ENCODE measurements around the gene MOSPD2.

Gene MOSPD2

DNA sequence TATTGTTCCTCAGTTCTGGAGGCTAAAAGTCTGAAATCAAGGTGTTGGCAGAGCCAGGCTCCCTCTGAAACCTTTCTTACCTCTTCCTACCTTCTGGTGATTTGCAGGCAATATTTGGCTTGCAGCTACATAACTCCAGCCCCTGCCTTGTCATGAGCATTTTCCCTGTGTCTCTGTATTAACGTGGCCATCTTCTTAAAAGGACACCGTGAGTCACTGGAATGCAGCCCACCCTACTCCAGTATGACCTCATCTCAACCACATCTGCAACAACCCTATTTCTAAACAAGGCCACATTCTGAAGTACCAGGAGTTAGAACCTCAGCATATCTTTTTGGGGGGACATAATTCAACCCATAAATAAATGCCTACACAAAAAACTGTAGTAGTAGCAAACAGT is 41.1 kb upstream of the MOSPD2 start (continued):
- no peak for TF ChIP-seq ZNF8 (CRISPR knock-in tag; IDR thresholded peaks at IDR 0.05)
- no peak for TF ChIP-seq ARNTL (CRISPR knock-in tag; IDR thresholded peaks at IDR 0.05; ENCODE audit: borderline replicate concordance, low read depth)

DNA sequence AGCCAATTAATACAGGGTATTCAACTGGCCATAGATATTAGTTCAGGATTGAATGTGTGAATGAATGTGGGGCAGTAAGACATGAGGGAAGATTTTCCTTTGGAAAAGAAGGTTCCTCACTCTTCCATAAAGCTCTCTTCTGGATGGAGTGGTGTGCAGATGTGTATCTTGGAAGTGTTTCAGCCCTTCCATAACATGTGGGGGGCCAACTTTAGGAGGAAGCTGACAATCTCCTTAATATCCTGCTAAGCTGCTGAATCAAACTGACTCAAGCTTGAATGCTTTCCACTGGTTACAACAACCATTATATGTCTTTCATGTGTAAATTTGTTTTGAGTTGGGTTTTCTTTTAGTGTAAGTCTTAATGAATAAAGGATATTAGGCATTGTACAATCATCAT is 40.6 kb upstream of the MOSPD2 start:
- ATAC-seq, result no peak
- TF ChIP-seq ISL1 (CRISPR knock-in tag; IDR thresholded peaks at IDR 0.05), result no peak
- TF ChIP-seq ARNTL (CRISPR knock-in tag; IDR thresholded peaks at IDR 0.05; ENCODE audit: borderline replicate concordance, low read depth), result no peak
- no peak for TF ChIP-seq RARB (CRISPR knock-in tag; IDR thresholded peaks at IDR 0.05)
- TF ChIP-seq TOX (CRISPR knock-in tag; IDR thresholded peaks at IDR 0.05; ENCODE audit: borderline replicate concordance), result no peak
- TF ChIP-seq ZC3H10 (CRISPR knock-in tag; IDR thresholded peaks at IDR 0.05), result no peak

DNA sequence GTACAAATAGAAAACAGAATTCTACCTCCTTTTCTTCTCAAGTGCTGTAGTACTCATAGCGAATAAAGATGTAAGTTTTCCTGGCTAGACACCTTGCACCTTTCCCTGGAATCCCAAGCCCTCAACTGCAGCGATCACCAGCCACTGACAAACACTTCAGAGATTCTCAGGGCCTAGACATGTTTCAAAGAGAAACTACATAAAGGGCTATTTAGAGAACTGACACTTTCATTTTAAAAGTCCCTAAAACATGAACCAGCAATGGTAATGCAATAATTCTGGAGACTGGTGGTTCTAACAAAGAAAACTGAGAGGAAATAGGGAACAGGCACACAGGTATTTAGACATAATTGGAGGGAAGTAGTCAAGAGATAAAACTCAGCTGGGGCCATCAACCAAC is 36.1 kb upstream of the MOSPD2 start:
- no peak for ATAC-seq
- no peak for TF ChIP-seq OSR1 (CRISPR knock-in tag; IDR thresholded peaks at IDR 0.05)
- no peak for TF ChIP-seq ESRRG (CRISPR knock-in tag; IDR thresholded peaks at IDR 0.05)
- TF ChIP-seq ZC3H10 (CRISPR knock-in tag; IDR thresholded peaks at IDR 0.05), result no peak
- TF ChIP-seq BACH2 (CRISPR knock-in tag; IDR thresholded peaks at IDR 0.05; ENCODE audit: borderline replicate concordance), result no peak
- no peak for TF ChIP-seq ZFP30 (CRISPR knock-in tag; IDR thresholded peaks at IDR 0.05)
- TF ChIP-seq, protein P1, sequence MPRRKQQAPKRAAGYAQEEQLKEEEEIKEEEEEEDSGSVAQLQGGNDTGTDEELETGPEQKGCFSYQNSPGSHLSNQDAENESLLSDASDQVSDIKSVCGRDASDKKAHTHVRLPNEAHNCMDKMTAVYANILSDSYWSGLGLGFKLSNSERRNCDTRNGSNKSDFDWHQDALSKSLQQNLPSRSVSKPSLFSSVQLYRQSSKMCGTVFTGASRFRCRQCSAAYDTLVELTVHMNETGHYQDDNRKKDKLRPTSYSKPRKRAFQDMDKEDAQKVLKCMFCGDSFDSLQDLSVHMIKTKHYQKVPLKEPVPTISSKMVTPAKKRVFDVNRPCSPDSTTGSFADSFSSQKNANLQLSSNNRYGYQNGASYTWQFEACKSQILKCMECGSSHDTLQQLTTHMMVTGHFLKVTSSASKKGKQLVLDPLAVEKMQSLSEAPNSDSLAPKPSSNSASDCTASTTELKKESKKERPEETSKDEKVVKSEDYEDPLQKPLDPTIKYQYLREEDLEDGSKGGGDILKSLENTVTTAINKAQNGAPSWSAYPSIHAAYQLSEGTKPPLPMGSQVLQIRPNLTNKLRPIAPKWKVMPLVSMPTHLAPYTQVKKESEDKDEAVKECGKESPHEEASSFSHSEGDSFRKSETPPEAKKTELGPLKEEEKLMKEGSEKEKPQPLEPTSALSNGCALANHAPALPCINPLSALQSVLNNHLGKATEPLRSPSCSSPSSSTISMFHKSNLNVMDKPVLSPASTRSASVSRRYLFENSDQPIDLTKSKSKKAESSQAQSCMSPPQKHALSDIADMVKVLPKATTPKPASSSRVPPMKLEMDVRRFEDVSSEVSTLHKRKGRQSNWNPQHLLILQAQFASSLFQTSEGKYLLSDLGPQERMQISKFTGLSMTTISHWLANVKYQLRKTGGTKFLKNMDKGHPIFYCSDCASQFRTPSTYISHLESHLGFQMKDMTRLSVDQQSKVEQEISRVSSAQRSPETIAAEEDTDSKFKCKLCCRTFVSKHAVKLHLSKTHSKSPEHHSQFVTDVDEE (CRISPR knock-in tag; IDR thresholded peaks at IDR 0.05), result no peak
- no peak for TF ChIP-seq CSDC2 (CRISPR knock-in tag; IDR thresholded peaks at IDR 0.05)

DNA sequence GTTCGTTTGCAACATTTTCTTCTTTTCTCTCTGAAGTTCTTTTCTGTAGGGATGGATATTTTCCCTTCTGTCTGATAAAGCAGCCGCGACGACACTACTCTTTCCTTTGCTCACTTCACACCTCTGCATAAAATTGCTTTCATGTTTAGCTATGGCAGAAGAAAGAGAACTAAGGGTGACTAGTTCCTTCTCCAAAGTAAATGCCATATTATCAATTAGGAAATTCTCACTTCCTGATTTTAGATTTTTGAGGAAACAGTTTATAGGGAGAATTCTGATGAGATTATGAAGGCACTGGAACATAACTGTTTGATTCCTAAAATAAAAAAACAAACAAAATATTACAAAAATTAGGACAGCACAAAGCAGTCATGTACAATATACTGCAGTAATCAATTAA is 29.6 kb upstream of the MOSPD2 start:
- TF ChIP-seq GLIS3 (CRISPR knock-in tag; IDR thresholded peaks at IDR 0.05), result no peak
- no peak for TF ChIP-seq TOX (CRISPR knock-in tag; IDR thresholded peaks at IDR 0.05; ENCODE audit: borderline replicate concordance)
- no peak for TF ChIP-seq PPARA (CRISPR knock-in tag; IDR thresholded peaks at IDR 0.05; ENCODE audit: borderline replicate concordance)
- TF ChIP-seq ZC3H10 (CRISPR knock-in tag; IDR thresholded peaks at IDR 0.05), result no peak
- no peak for TF ChIP-seq BACH2 (CRISPR knock-in tag; IDR thresholded peaks at IDR 0.05; ENCODE audit: borderline replicate concordance)
- TF ChIP-seq SNAI2 (CRISPR knock-in tag; IDR thresholded peaks at IDR 0.05), result no peak
- TF ChIP-seq TCF4 (CRISPR knock-in tag; IDR thresholded peaks at IDR 0.05; ENCODE audit: borderline replicate concordance), result no peak
- TF ChIP-seq ISL1 (CRISPR knock-in tag; IDR thresholded peaks at IDR 0.05), result no peak
- TF ChIP-seq, protein P1 (CRISPR knock-in tag; IDR thresholded peaks at IDR 0.05), result no peak
- TF ChIP-seq ZFP3 (CRISPR knock-in tag; IDR thresholded peaks at IDR 0.05), result no peak
- TF ChIP-seq ARNTL (CRISPR knock-in tag; IDR thresholded peaks at IDR 0.05; ENCODE audit: borderline replicate concordance, low read depth), result no peak
- TF ChIP-seq, protein P2, sequence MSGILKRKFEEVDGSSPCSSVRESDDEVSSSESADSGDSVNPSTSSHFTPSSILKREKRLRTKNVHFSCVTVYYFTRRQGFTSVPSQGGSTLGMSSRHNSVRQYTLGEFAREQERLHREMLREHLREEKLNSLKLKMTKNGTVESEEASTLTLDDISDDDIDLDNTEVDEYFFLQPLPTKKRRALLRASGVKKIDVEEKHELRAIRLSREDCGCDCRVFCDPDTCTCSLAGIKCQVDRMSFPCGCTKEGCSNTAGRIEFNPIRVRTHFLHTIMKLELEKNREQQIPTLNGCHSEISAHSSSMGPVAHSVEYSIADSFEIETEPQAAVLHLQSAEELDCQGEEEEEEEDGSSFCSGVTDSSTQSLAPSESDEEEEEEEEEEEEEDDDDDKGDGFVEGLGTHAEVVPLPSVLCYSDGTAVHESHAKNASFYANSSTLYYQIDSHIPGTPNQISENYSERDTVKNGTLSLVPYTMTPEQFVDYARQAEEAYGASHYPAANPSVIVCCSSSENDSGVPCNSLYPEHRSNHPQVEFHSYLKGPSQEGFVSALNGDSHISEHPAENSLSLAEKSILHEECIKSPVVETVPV (CRISPR knock-in tag; IDR thresholded peaks at IDR 0.05), result no peak
- TF ChIP-seq RARB (CRISPR knock-in tag; IDR thresholded peaks at IDR 0.05), result no peak
- TF ChIP-seq, protein P3, sequence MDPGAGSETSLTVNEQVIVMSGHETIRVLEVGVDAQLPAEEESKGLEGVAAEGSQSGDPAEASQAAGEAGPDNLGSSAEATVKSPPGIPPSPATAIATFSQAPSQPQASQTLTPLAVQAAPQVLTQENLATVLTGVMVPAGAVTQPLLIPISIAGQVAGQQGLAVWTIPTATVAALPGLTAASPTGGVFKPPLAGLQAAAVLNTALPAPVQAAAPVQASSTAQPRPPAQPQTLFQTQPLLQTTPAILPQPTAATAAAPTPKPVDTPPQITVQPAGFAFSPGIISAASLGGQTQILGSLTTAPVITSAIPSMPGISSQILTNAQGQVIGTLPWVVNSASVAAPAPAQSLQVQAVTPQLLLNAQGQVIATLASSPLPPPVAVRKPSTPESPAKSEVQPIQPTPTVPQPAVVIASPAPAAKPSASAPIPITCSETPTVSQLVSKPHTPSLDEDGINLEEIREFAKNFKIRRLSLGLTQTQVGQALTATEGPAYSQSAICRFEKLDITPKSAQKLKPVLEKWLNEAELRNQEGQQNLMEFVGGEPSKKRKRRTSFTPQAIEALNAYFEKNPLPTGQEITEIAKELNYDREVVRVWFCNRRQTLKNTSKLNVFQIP (CRISPR knock-in tag; IDR thresholded peaks at IDR 0.05; ENCODE audit: borderline replicate concordance, low read depth), result no peak
- TF ChIP-seq, protein P4, sequence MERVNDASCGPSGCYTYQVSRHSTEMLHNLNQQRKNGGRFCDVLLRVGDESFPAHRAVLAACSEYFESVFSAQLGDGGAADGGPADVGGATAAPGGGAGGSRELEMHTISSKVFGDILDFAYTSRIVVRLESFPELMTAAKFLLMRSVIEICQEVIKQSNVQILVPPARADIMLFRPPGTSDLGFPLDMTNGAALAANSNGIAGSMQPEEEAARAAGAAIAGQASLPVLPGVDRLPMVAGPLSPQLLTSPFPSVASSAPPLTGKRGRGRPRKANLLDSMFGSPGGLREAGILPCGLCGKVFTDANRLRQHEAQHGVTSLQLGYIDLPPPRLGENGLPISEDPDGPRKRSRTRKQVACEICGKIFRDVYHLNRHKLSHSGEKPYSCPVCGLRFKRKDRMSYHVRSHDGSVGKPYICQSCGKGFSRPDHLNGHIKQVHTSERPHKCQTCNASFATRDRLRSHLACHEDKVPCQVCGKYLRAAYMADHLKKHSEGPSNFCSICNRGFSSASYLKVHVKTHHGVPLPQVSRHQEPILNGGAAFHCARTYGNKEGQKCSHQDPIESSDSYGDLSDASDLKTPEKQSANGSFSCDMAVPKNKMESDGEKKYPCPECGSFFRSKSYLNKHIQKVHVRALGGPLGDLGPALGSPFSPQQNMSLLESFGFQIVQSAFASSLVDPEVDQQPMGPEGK (CRISPR knock-in tag; IDR thresholded peaks at IDR 0.05; ENCODE audit: borderline replicate concordance), result no peak
- ATAC-seq, result no peak
